BLaER1 (cell line): ENCODE results near the gene UBE2V1.
"Not testable (repeated sequence)": the region's sequence is repeated elsewhere in the genome, so short reads cannot be mapped to it uniquely, and the experiment has no call there.

Source experiments
- H3K27ac ChIP-seq: shearing (Covaris generic); formaldehyde crosslinking; 2 replicates; pipeline ENCODE4 v1.8.1; 2022
- H3K27me3 ChIP-seq: shearing (Covaris generic); formaldehyde crosslinking; 2 replicates; pipeline ENCODE4 v1.8.1; 2022
- H3K36me3 ChIP-seq: shearing (Covaris generic); formaldehyde crosslinking; 2 replicates; pipeline ENCODE4 v1.8.1; 2022
- H3K4me1 ChIP-seq: shearing (Covaris generic); formaldehyde crosslinking; 2 replicates; pipeline ENCODE4 v1.8.1; 2022
- H3K4me2 ChIP-seq: shearing (Covaris generic); formaldehyde crosslinking; 2 replicates; pipeline ENCODE4 v1.8.1; 2022
- H3K4me3 ChIP-seq: shearing (Covaris generic); formaldehyde crosslinking; 2 replicates; pipeline ENCODE4 v1.8.1; 2022
- H3K9ac ChIP-seq: shearing (Covaris generic); formaldehyde crosslinking; 2 replicates; pipeline ENCODE4 v1.8.1; 2022
- H3K9me3 ChIP-seq: shearing (Covaris generic); formaldehyde crosslinking; 2 replicates; pipeline ENCODE4 v1.8.1; 2022
- H4K20me1 ChIP-seq: shearing (Covaris generic); formaldehyde crosslinking; 2 replicates; pipeline ENCODE4 v1.8.1; 2022
- Cebpa-rat ChIP-seq: shearing (Covaris generic); IDR thresholded peaks from 2 replicates; pipeline ENCODE4 v1.8.1; 2022

UBE2V1 gene

GRCh38 chr20:50110141-50111047, 2.6 kb downstream of the UBE2V1 start:
- Histone ChIP-seq H3K9ac (peak overlapping the region; percentile 54; the same call in 1 of the 2 replicates), H3K27me3 (no peaks in the 10 kb centered on the region), H3K9me3 (no peaks in the 10 kb centered on the region), H3K4me1 (peaks cover 74% of the 10 kb centered on the region), H3K4me3 (peak overlapping the region; percentile 94; the same call in 1 of the 2 replicates), H3K27ac (peak overlapping the region; percentile 98), H3K36me3 (peaks cover 19% of the 10 kb centered on the region), H4K20me1 (peaks cover 73% of the 10 kb centered on the region), H3K4me2 (peak overlapping the region; percentile 97)
- no peak for TF ChIP-seq Cebpa-rat

GRCh38 chr20:50108556-50109235, 4.3 kb downstream of the UBE2V1 start:
- Histone ChIP-seq H4K20me1 (peaks cover 90% of the 10 kb centered on the region), H3K4me1 (peaks cover 57% of the 10 kb centered on the region), H3K9me3 (no peaks in the 10 kb centered on the region), H3K36me3 (peaks cover 25% of the 10 kb centered on the region), H3K27ac (no peak overlapping the region), H3K27me3 (no peaks in the 10 kb centered on the region), H3K9ac (no peak overlapping the region), H3K4me3 (no peak overlapping the region), H3K4me2 (peak overlapping the region; percentile 97)
- TF ChIP-seq Cebpa-rat: no peak

GRCh38 chr20:50107796-50108331, 5.1 kb downstream of the UBE2V1 start:
- peak overlapping the region; percentile 97; the same call in 1 of the 2 replicates for H3K4me2 ChIP-seq
- no peaks in the 10 kb centered on the region for H3K9me3 ChIP-seq
- TF ChIP-seq Cebpa-rat: no peak
- H3K36me3 ChIP-seq: peaks cover 34% of the 10 kb centered on the region
- no peak overlapping the region for H3K27ac ChIP-seq
- no peak overlapping the region for H3K9ac ChIP-seq
- no peaks in the 10 kb centered on the region for H3K27me3 ChIP-seq
- H3K4me3 ChIP-seq: no peak overlapping the region
- peaks cover 52% of the 10 kb centered on the region for H3K4me1 ChIP-seq
- peaks cover 98% of the 10 kb centered on the region for H4K20me1 ChIP-seq

GRCh38 chr20:50107086-50107660, 5.8 kb downstream of the UBE2V1 start:
- TF ChIP-seq Cebpa-rat: no peak

GRCh38 chr20:50106669-50107068, 6.3 kb downstream of the UBE2V1 start:
- not testable (repeated sequence) for H3K27me3 ChIP-seq, H3K4me3 ChIP-seq, H3K4me2 ChIP-seq, H3K9me3 ChIP-seq, H3K9ac ChIP-seq, H3K27ac ChIP-seq
- Histone ChIP-seq H3K4me1 (peaks cover 46% of the 10 kb centered on the region), H4K20me1 (peaks cover 100% of the 10 kb centered on the region), H3K36me3 (peaks cover 41% of the 10 kb centered on the region)

More at GRCh38 chr20:50107086-50107660, 5.8 kb downstream of the UBE2V1 start:
- Histone ChIP-seq H3K4me3 (no peak overlapping the region), H3K27ac (no peak overlapping the region), H3K9ac (no peak overlapping the region), H3K9me3 (no peaks in the 10 kb centered on the region), H3K27me3 (no peaks in the 10 kb centered on the region), H4K20me1 (peaks cover 100% of the 10 kb centered on the region), H3K36me3 (peaks cover 40% of the 10 kb centered on the region), H3K4me1 (peaks cover 51% of the 10 kb centered on the region), H3K4me2 (no peak overlapping the region)

- not testable (repeated sequence) for H3K9ac ChIP-seq, H3K27ac ChIP-seq, H3K4me2 ChIP-seq, H3K27me3 ChIP-seq, H3K4me3 ChIP-seq, H3K9me3 ChIP-seq
- Histone ChIP-seq H3K4me1 (peaks cover 20% of the 10 kb centered on the region), H3K36me3 (peaks cover 56% of the 10 kb centered on the region), H4K20me1 (peaks cover 100% of the 10 kb centered on the region)
Observed at GRCh38 chr20:50103464-50104107, 9.4 kb downstream of the UBE2V1 start.

- not testable (repeated sequence) for H3K4me1 ChIP-seq, H3K27me3 ChIP-seq, H3K4me2 ChIP-seq, H3K9ac ChIP-seq, H3K4me3 ChIP-seq, H3K27ac ChIP-seq, H3K9me3 ChIP-seq
- H4K20me1 ChIP-seq: peaks cover 100% of the 10 kb centered on the region
- H3K36me3 ChIP-seq: peaks cover 55% of the 10 kb centered on the region
Observed at GRCh38 chr20:50102551-50102950, 10.4 kb downstream of the UBE2V1 start.

- Histone ChIP-seq H3K27ac (no peak overlapping the region), H3K36me3 (peaks cover 57% of the 10 kb centered on the region), H3K4me1 (0 out of 2 replicates have a peak, but pooled peaks cover 4% of the 10 kb centered on the region), H3K9ac (no peak overlapping the region), H3K4me3 (no peak overlapping the region), H4K20me1 (peaks cover 100% of the 10 kb centered on the region), H3K4me2 (no peak overlapping the region), H3K9me3 (no peaks in the 10 kb centered on the region), H3K27me3 (no peaks in the 10 kb centered on the region)
- no peak for TF ChIP-seq Cebpa-rat
Observed at GRCh38 chr20:50101887-50102286, 11.1 kb downstream of the UBE2V1 start.

GRCh38 chr20:50101281-50101680, 11.7 kb downstream of the UBE2V1 start:
- H3K27ac ChIP-seq: no peak overlapping the region
- peaks cover 63% of the 10 kb centered on the region for H3K36me3 ChIP-seq
- no peak overlapping the region for H3K4me2 ChIP-seq
- no peak for TF ChIP-seq Cebpa-rat
- no peak overlapping the region for H3K9ac ChIP-seq
- H3K4me3 ChIP-seq: no peak overlapping the region
- no peaks in the 10 kb centered on the region for H3K27me3 ChIP-seq
- H4K20me1 ChIP-seq: peaks cover 100% of the 10 kb centered on the region
- H3K4me1 ChIP-seq: 0 out of 2 replicates have a peak, but pooled peaks cover 4% of the 10 kb centered on the region
- no peaks in the 10 kb centered on the region for H3K9me3 ChIP-seq
